HG02623 (cell line): ENCODE data around the gene COG1.
A peak's percentile ranks its signal among the peaks of the same experiment; 100 is the strongest.

Experiments
- ATAC-seq: cut with Tn5 transposase; IDR thresholded peaks from one replicate; pipeline ENCODE4 v1.9.1; 2021; ENCODE audit warnings: moderate library complexity; ENCODE audit not compliant: unreplicated experiment

Gene COG1

DNA sequence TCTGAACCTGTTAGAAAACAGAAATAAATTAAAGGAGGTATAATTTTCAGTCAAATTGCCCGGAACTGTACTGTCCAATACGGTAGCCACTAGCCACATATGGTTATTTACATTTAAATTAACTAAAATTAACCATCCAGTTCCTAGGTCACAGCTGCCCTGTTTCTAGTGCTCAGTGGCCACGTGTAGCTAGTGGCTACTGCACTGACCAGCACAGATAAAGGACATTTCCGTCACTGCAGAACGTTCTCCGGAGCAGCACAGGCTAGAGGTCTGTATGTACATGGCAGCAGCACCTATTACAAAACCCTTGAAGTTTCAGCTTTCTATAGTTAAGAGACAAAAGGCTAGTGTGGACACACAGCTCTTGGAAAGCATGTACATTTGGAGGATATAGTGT is 35.1 kb downstream of the COG1 start:
- ATAC-seq, result no peak

DNA sequence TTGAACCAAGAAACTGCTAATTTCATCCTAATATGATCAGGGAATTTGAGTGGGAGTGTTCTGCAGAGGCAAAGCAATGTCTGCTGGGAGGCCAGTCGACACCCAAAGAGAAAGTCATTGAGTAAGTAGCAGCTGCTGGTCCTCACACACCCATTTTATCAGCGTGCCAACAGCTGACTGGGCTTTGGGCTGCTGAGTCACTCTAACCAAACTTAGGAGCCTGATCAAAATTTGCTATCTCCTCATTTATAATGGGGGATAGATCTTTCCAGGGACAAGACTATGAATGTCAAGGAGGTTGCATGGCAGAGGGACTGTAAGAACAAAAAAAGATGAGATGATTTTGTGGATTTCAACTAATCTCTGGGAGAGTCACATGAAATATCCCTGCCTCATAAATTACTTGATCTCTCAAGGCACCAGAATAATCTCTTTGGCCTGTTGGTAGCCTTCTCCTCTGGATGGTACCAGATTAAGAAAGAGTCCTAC is 35.9 kb downstream of the COG1 start:
- ATAC-seq, result no peak

DNA sequence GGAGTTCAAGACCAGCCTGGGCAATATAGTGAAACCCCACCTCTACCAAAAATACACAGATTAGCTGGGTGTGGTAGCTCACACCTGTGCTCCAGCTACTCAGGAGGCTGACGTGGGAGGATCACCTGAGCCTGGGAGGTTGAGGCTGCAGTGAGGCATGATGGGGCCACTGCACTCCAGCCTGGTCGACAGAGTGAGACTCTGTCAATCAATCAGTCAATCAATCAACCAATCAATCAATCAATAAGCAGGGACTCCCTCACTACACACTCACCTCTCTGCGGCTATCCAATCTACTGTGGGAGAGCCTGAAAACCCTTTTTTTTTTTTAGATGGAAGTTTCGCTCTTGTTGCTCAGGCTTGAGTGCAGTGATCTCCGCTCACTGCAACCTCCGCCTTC is 37.2 kb downstream of the COG1 start:
- no peak for ATAC-seq

DNA sequence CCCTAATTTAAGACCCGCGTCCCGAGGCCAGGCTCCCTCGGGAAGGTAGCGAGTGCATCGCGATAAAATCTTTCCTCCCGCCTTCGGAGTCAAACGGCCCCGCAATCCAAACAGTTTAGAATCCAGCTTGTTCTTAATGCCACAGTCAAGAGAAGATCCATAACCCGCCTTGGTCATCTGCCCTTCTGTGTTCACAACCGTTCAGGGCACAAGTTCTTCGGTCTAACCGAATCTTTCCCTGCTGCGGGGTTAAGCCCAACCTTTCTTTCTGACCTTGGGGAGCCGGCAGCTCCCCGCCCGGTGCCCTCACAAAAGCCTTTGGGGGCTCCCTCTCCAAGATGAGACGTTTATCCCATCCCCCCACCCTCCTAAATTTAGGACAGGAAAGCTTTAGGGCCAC is 38.5 kb downstream of the COG1 start:
- no peak for ATAC-seq

DNA sequence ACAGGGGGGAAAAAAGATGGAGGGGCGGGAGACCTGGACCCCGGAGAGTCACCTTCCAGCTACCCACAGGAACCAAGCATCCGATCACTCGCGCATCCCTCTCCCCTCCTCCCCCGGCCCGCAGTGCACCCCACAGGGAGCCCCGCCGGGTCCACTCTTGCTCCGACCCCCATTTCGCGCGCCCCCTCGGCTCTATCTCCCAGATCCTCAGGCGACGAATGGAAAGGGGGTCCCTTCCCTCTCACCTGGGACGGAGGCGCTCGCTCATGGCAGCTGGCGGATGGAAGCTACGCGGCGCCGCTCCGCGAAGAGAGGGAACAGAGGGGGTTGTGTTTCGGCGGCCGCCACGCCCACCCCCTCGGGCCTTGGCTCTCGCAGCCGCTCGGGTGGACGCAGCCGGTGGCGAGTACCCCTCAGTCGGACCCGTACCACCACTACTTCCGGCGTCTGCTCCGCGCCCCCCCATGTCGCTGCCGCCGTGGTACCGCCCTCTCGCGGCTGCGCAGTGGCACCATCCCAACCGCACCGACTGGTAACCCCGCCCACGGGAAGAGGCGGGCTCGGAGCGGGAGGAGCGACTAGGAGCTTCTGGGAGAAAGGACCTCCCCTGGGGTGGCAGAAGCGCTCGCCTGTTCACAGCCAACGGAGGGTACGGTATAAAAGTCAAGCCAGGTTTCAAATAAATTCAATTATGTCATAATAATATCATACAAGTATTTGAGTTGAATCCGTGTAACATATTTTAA is 39.2 kb downstream of the COG1 start:
- ATAC-seq, result peak; percentile 77

DNA sequence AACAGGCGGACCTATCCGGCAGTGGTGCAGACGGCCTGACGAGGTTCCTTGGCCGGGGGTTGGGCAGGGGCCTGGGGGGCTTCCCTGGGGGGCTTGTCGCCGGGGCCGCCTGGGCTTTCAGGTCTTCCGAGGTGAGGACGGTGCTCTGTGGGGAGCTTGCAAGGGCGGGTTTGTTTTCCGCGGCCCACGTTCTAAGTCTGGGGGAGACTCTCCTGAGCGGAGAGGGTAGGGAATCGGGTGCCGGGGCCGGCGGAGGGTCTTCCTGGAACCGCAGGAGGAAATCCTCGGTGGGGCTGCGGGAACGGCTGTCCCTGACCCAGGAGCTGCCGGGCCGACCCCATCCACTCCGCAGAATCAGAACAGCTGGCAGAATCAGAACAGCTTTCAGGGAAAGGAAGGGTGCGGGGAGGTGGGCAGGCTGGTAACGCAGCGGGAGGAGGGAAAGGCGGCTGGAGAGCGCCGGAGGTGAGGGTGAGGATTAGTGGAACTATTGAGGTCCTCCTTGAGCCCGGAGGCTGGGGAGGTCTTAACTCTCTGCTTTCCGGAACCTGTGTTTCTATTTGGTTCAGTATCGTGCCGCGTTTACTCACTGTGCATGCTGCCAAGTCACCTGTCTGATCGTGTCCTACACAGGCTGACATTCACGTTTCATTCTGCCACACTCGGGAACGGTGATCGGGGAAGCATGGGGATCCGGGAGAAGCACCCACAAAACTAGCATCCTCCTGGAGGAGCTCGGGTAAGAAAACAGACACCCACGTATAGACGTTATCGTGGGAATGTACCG is 39.9 kb downstream of the COG1 start:
- ATAC-seq, result peak; percentile 13

DNA sequence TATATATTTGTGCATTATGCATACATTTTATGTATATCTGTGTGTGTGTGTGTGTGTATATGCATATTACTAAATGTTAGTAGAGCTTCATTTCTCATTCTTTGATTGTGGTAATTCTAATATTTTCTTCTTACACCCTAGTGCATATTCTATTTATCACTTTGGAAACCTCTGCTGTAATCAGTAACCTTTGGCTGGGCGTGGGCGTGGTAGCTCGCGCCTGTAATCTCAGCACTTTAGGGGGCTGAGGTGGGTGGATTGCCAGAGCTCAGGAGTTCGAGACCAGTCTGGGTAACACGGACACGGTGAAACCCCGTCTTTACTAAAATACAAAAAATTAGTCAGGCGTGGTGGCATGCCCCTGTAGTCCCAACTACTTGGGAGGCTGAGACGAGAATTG is 41.9 kb downstream of the COG1 start:
- no peak for ATAC-seq

DNA sequence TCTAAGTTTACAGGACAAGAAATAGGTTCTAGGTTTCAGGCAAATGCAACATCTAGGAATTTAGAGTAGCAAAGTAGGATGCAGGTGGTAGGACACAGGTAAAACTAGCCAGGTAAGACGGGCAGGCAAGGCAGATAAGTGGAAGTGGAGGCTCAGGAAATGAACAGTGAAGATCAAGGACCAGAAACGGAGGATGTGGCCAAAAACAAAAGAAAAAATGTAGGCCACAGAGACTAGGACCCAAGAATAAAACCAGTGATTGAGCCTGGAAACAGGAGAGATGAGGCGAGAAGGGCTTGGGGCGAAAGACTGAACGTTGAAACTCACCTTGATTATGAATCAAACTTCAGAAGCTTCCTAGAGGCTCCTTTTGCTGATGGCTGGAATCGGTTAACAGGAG is 44.9 kb downstream of the COG1 start:
- no peak for ATAC-seq

DNA sequence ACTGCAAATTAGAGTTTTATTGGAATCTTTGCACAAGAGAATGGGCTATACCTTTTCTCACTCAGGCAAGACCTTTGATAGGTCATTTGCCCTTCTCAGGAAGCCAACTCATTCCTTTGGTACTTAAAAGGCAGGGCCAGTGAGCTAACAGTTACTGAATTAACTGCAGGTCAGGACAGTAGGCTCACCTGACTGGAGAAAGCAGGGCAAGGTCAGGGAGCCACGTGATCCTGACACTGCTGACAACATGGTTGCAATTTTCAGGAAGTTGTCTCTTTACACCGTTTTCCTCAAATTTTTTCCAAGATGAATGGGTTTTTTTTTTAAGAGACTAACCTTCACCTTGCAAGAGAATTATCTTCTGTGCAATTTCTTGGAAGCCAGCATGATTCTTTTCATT is 47.7 kb downstream of the COG1 start:
- no peak for ATAC-seq

DNA sequence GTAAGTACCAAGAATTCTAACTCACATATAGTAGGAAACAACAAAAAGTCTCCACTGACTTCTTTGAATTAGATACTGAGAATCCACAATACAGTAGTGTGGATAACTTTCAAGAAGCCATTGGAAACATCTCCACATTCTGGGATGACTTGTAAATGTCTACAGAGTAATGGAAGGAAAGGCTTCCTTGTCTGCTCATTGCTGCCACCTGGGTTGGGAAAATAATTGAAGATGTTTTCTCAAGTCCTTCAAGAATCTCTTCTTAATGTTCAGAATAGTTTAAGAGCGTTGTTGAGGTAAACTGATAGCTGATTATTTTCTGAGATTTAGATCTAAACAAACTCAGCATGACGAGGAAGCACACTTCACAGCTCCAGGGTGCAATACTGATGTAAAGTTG is 54.9 kb downstream of the COG1 start:
- ATAC-seq, result no peak

DNA sequence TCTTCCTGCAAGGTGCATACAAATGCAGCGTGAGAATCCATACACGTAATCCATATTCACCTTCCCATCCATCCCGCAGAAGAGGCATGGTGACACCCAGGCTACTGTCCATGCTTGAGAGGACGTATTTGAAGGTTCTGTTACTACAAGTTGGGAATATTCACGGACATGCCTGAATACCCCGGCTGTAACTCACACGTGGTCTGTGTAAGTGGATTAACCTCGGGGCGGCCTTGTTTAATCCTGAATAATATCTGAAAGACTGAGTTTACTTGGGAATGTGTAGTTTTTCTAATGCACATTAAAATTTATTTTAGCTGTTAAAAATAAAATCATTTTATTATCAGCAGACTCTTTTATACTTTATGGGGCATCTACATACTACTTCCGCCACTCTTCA is 55.7 kb downstream of the COG1 start:
- ATAC-seq, result no peak

DNA sequence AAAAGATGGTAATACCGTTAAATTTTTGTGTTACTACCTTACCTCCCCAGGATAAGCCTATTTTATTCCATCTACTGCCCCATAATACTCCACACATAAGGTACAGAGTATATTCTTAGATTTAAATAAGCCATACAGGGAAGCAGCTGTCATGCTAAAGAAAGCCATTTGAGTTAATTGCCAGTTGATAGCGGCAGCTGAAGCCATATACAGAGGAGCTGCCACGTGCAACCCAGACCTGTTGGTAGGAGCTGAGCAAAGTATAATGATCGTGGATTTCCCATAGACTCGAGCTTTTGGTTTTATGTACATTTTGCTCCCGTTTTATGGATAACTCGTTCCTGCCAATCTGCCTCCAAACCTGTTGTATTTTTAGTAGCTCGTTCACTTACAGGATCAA is 56.8 kb downstream of the COG1 start:
- no peak for ATAC-seq

DNA sequence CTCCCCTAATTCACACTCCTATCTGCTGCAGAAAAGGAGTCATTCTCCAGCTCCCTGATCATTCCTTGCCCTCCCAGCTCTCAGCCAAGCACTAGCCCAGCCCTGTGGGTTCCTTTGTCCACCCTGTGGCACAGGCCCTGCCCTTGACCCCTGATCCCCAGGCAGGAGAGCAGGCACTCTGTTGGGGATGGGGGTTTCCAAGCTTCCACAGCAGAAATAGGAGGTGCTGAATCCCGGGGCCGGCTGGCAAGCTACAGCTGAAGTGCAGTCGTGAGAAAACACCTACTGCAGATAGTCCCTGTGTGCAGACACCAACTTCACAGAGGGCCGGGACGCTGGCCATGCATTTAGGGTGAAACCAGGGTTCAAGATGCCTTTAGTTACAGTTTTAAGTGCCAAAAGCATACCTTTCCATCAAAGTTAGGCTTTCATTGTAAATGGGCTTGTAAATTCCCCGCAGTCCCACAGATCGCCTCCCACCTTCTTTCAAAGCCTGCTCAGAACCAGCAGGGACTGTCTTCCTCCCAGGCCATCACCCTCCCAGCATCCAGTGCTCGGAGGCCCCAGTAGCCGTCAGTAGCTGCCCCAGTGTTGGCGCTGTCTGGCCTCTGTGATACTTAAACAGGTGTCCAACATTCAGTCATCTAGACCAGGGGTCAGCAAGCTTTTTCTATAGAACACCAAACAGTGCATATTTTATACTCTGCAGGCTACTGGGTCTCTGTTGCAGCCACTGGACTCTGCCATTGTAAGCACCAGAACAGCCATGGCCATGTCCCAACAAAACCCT is 58.2 kb downstream of the COG1 start:
- ATAC-seq, result no peak

DNA sequence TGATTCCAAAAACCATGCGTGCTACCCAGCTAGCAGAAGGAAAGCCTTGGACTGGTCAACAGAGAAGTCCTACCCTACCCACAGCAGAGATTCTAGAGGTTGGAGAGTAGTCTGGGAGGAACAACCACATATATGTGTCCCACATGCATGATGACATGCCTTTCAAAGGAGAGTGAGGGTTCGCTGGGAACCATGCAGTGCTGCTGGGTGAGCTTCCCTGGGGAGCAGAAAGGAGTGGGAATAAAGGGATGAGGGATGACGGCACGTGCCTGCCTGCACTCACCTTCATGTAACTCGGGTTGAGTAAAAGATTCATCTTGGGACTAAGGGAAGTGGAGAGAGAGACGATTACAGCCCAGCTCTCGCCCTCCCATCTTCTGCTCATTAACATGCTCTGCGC is 59.0 kb downstream of the COG1 start:
- ATAC-seq, result no peak

DNA sequence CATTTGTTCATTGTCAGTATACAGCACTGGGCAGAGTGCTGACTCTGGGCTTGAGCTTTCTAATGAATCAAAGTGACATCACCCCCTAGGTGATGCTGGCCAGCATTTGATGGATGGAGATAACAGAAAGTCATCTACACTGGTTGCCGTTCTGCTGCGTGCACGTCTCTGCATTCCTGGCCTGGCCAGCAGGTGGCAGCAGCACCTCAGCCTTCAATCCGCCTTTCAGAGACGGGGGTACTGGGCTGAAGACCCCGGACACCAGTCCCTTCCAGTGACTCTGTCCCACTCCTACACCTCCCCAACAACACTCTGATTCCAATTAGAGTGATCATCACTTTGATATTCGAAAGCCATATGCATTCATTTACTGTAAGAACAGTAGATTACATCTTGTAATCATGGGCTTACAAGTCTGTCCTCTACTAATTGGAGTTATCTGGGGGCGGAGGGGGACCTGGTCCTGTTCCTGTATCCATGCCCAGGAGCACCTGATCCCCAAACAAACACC is 62.9 kb downstream of the COG1 start:
- no peak for ATAC-seq

DNA sequence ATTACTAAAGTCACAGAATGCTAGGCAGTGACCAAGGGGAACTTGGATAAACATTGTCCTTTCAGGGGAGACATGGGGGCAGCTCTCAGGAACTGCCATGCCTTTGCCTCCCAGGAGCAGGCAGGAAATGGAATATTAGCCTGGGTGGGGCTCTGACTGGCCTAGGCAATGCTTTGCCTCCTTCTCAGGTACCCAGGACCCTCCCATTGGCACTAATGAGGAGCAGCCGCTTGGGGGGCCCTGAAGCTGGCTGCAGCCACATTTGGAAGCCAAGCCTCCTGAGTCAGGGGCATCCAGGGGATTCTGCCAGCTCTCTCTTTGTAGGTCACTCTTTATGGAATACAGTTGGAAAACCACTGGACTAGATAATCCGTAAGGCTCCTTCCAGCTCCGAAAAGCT is 63.4 kb downstream of the COG1 start:
- ATAC-seq, result no peak

DNA sequence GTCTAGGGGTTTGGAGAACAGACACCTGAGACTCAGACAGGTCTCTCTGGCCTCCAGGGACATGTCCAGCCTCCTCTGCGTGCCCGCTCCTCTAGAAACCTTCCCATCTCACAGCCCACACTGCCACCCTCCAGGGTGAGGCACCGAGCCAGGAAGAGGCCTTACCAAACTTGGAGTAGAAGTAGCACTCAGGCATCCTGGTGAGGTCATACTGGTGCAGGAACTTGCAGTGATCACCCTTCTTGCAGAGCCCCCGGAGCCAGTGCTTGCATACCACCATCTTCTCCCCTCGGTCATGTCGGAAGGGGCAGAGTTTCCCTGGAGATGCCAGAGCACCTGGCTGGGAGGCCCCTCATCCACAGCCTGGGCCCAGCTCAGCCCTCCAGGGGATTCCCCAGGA is 64.7 kb downstream of the COG1 start:
- ATAC-seq, result no peak
